GM19438 (cell line): Measurements from ENCODE around the gene SHPK.

ENCODE experiments used
- ATAC-seq: cut with Tn5 transposase; IDR thresholded peaks from one replicate; pipeline ENCODE4 v1.9.1; 2021; ENCODE audit warnings: low read depth; ENCODE audit not compliant: unreplicated experiment

The SHPK gene, protein sequence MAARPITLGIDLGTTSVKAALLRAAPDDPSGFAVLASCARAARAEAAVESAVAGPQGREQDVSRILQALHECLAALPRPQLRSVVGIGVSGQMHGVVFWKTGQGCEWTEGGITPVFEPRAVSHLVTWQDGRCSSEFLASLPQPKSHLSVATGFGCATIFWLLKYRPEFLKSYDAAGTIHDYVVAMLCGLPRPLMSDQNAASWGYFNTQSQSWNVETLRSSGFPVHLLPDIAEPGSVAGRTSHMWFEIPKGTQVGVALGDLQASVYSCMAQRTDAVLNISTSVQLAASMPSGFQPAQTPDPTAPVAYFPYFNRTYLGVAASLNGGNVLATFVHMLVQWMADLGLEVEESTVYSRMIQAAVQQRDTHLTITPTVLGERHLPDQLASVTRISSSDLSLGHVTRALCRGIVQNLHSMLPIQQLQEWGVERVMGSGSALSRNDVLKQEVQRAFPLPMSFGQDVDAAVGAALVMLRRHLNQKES

DNA sequence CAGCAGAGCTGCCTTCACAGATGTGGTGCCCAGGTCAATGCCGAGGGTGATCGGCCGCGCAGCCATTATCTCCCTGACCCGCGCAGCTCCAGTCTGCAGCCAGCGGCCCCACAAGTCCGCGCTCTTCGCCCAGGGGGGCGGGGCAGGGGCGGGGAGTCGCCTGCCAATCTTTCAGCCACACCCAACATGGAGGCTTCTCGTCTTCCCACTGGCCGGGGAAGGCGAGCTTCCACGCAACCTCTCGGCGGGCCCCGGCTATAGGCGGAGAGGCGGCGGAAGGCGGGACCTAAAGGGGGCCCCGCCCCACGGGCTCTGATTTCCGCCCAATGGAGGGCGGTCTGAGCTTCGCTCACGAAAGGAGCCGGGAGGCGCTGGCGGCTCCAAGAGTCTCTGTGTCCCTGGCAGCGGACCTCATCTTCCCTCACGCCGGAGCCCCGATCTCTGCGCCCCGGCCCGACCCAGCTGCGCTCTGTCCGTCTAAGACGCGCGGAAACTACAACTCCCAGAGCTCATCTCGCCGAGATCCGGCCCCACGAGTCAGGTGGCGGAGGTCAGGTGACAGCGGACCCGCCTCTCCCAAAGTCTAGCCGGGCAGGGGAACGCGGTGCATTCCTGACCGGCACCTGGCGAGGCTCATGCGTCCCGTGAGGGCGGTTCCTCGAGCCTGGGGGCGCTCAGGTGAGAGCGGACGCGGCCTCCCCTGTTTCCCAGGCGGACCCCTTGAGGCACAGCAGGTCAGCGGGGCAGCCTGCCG, at the start of gene SHPK, which contains the start of gene CTNS:
Gene SHPK, minus strand, starts transcription at position 97 of the 754 bp plus-strand sequence. Its CDS starts 31 bp downstream, at position 66.
Gene CTNS, plus strand, starts transcription at position 607 of the 754 bp plus-strand sequence. CDS start 3,447 bp downstream, outside the sequence.
- ATAC-seq, result peak; percentile 93

DNA sequence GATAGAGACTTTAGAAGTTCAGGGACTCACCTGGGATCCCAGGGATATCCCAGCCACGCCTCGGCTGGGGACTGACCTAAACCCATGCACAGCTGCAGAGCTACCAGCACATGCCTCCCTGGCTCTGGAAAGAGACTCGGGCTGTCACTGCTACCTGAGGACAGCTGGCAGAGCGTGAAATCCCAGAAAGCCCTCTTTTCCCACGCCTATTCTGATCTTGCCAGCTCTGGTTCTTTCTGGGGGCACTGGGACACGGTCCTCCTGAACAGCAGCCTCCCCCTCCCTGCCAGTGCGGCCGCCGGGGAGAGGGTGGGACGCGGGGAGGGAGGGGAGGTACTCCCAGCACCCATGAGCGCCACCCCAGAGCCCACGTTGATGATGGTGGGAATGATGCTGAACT, 49.1 kb upstream of the SHPK start:
- no peak for ATAC-seq

DNA sequence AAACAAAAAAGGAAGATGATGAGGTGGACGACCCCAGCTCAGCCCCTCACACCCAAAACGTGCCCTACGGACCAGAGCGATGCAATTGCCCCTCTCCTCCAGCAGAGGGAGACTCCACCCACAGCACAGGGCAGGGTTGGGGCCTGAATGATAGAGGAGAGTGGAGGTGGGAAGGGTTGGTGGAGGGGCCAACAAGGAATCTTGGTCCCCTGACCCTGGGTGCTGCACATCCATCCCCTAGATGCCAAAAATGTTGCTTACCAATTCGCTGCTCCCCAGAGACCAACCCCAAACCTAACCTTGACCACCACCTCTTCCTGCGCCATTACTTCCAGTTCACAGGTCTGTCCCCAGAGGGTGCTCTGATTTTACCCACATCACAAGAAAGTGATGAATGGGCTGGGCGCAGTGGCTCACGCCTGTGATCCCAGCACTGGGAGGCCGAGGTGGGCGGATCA, 47.0 kb upstream of the SHPK start:
- ATAC-seq, result no peak

DNA sequence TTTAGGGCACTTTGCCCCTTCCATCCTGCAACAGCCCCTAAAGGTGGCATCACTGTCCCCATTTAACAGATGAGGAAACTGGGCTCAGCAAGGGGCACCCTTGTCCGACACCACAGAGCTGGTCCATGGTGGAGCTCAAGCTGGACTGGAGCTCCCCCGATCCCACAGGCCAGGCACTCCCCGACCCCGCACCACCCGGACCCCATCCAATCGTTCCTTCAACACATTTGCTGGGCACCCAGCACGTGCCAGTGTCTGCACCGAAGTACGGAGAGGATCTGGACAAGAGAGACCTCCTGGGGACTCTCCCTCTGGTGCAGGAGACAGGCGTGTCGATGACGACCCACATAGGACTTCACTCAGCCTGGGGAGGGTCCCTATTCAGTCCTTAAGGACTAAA, 46.0 kb upstream of the SHPK start:
- ATAC-seq, result no peak

DNA sequence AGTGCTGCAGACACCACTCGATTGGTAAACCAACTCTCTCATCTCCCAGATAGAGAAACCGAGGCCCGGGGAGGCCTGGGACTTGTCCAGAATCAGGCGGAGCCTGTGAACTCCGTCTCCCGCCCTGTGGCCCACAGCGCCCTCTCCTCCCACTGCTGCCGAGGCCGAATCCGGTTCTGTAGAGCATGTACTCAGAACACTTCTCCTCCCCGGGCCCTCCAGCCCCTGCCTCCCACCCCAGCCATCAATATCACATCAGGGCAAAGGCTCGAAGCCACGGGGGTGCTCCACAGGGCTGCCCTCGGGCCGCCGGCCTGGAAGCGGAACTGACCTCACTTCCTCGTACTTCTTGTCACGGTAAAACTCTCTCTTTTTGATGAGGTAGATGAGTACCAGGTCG, 45.5 kb upstream of the SHPK start:
- no peak for ATAC-seq

DNA sequence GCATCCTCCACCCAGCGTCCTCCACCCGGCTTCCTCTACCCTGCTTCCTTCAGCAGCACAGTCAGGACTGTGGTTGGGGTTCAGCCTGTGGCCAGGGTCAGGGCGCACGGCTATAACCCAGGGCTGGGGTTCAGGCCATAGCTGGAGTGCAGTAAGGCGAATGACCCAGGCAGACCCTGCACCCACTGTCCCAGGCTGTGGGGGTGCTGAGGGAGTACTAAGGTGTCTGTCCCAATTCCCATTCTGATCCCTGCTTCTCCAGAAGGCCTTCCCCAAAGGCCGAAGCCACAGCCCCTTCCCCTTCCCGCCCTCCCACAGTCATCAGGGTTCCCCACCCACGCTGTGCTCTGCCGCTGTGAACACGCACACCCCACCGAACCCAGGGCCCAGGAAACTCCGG, 45.0 kb upstream of the SHPK start:
- no peak for ATAC-seq

DNA sequence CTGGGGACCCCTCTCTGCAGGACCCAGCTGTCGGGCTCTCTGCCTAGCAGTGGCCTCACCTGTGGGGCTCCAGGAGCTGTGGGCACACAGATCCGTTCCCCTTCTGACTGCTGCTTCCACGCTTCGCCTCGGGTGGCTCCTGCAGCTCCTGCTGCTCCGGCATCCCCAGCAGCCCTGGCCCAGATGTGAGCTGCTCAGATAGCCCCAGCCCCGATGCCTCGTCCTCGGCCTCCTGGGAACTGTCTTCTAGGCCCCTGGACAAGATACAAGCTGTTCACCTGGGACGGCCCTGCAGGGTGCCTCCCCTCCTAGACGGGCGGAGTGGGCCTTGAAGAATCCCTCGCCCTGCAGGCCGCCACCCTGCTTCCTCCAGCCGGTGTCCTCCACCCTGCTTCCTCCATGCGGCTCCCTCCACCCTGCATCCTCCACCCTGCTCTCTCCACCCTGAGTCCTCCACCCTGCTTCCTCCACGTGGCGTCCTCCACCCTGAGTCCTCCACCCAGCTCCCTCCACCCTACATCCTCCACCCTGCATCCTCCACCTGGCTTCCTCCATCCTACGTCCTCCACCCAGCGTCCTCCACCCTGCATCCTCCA, 43.6 kb upstream of the SHPK start:
- no peak for ATAC-seq

DNA sequence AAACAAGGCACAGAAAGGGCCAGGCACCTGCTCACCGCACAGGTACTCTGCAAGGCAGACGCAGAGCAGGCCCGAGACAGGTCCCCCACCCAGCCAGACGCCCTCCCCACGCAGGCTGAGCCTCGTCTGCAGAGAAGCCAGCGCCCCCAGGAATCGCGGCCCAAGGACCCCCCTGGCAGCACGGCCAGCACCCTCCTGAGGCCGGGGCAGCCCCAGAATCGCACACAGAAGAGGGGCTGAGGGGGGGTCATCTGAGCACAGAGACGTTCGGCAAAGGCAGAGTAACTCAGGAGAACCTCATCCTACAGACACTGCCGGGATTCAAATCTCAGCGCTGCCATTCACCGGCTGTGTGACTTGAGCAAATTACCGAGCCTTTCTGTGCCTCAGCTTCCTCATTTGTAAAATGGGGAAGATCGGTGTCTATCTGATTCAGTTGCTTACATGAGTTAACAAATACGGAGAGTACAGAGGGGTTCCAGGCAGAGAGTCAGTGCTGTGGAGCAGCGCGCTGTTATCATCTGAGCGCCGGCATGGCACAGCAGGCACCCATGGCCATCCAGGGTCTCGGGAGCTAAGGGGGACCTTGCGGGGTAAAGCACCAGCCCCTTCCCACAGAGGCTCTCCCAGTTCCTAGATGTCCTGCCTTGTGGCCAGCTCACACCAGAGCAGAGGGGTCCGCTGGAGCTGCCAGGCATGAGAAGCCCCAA, 42.9 kb upstream of the SHPK start:
- ATAC-seq, result no peak

DNA sequence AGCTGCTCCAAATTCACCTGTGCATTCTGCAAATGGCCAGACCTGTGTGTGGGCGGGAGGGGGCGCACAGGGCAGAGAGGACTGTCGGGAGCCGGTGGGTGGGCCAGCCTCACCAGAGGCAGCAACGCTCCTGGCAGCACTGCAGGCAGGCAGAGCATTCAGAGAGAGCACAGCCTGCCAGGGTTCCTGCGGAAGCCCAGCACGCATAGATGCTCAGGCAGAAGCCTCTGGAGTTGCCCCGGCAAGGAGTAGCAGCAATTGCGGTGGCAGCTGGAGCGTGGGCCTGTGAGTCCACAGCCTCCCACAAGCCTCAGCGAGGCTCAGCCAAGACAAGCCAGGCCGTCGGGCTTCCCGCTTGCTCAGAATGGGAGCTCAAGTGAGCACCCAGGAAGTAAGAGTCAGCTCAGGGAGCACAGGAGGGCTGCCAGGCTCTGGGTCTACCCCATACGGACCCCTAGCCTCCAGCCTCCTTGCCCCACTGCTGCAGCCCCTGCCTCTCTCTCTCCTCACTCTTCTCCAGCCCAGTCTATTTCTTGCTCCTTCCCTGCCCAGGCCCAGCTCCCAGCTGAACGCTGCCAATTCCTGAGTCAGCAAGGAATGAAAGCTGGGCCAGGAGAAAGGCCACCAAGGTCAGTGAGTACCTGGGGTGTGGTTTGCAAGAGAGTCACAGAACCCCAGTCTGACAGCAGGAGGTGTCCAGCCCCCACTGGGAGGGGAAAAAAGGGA, 42.2 kb upstream of the SHPK start:
- ATAC-seq, result no peak

DNA sequence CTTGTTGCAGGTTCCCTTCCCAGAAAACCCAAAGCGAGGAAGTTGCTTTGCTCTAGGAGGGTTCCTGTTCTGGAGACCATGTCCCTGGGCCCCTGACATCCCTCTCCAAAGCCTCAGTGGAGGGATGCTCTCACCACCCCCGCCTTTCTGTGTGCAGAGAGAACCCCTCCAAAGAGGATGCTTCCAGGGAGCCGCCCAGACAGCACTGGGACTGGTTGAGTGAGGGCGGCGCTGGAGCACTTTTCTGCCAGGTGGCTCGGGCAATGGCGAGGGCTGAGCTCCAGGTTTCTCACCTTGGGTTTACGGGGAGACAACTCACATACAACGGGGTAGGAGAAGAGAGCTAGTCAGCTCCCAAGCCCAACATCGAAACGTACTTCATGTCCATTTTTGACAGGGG, 39.8 kb upstream of the SHPK start:
- ATAC-seq, result no peak

DNA sequence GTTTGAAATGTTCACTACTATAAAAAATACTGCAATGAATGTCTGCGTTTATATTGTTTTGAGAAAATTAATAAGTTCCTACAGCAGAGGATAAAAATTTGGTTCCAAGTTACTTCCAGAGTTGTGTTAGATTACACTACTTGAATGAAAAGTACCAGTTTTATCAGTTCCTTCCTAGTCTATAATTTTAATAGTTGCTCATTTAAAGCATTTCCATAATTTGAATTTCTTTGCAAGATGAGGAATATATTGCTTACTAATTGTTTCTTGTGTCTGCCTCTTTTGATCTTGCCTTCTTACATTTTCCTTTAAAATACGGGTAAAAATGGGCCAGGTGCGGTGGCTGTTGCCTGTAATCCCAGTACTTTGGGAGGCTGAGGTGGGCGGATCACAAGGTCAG, 36.5 kb upstream of the SHPK start:
- ATAC-seq, result no peak

DNA sequence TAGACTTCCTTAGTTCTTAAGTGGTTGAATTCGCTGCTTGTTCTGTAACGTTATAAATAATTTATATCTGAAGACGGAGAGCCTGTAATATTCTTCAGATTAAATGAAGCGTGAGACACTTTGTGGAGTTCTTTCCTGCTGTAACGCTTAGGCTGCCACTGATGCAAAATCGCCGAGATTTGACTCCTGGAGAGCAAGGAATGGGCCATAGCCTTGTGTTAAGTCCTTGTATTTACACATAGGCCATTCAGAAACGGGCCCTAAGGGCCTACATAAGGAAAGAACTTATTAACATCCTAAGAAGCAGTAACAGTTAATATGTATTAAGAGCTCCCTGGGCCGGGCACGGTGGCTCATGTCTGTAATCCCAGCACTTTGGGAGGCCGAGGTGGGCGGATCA, 33.5 kb upstream of the SHPK start:
- ATAC-seq, result no peak

DNA sequence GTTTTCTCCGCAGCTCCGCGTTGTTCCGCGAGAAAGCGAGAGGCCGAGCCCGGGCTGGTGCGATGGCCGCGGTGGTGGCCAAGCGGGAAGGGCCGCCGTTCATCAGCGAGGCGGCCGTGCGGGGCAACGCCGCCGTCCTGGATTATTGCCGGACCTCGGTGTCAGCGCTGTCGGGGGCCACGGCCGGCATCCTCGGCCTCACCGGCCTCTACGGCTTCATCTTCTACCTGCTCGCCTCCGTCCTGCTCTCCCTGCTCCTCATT, 33.0 kb upstream of the SHPK start:
- ATAC-seq, result peak; percentile 6

DNA sequence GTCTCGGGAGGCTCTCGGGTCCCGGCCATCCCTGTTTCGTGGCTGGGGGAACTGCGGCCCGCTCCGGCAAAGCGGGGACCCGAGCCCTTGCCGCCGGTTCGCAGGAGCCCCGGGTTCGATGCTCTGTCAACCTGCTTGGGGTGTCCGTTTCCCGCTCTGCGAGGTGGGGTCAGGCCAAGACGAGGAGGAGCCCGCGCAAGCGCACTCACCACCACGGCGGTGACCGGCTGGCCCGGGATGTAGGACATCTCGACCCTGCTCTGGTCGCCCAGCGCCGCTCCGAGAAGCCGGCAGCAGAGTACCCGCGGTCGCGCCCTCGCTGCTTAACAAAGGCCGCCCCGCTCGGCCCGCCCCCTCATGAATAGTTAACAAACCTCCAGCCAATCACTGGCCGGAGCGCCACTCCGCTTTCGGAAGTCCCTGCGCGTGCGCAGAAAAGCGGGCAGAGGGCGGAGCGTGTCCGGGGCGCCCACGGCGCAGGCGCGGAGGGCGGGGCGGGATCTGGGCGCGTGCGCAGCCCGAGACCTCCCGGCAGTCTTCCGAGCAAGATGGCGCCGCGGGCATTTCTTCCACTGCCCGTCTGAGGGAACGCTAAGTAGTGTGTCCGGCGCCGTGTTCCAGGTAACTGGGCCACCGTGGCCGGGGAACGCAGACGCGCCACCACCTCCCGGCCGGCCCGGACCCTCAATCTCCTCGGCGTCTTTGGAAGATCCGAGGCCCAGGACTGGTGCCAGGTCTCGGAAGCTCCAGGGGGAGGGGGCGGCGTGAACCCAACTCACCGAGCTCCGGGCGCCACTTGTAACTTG, 32.4 kb upstream of the SHPK start, which contains the start of the genes EMC6 and TAX1BP3:
Gene EMC6, plus strand, starts transcription at position 534 of the 806 bp plus-strand sequence. CDS start 335 bp downstream, outside the sequence.
Gene TAX1BP3, minus strand, starts transcription at position 300 of the 806 bp plus-strand sequence. Its CDS starts 52 bp downstream, at position 248.
- ATAC-seq, result peak; percentile 77

DNA sequence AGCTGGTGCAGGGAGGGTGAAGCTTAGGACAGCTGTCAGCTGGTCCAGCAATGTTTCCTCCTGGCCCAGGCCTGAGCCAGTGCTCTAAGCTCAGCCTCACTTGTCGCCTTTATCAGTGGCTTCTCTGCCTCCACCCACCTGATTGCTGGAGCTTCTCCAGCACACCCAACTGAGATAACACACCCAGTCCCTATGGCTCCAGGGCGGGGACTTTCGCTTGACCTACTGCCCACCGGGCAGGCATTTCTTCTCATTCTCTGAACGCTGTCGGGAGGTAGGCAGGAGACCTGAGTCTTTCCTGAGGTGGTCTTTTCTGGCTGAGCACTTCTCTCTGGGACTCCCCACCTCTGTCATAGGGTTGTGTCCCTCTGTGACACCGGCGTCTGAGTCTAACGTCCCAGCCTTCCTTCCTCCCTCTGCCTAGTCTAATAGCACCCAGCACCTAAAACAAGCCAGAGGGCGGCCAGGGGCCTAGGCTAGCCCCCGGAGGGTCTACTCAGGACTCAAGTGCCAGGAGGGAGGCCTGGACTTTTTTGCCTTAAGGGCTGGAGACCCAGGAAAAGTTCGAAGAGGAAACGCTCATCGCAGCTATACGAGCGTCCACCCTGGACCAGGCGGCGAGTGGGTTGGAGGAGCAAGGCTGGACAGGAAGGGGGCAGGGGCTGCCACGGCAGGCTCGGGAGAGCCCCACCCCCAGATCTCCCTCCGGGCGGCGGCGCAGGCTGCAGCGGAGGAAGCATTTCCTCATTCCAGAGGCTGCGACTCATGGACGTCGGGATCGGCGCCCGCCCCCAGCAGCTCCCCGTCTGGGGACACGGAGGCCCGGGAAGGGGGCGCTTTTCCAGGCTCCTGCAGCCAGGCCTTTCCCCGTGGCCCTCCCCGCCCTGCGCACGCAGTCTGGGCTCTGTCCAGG, 31.6 kb upstream of the SHPK start:
- peak; percentile 18 for ATAC-seq

DNA sequence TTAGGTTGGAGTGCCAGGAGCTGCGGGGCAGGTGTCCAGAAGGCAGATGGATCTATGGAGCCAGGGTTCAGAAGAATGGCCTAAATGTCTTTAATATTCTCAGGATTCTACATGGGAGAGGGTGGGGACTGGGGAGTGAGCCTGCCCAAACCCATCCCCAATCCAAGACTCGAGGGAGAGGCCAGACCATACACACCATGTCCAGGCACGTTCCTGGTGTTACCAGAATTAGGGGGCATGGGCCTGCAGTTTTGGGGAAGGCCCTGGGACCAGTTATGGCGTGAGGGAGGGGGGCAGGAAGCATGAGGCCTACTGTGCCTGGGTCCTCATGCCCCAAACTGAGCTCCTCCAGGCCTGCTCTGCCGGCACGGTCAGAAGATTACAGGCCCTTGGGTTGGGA, 30.5 kb upstream of the SHPK start:
- no peak for ATAC-seq

DNA sequence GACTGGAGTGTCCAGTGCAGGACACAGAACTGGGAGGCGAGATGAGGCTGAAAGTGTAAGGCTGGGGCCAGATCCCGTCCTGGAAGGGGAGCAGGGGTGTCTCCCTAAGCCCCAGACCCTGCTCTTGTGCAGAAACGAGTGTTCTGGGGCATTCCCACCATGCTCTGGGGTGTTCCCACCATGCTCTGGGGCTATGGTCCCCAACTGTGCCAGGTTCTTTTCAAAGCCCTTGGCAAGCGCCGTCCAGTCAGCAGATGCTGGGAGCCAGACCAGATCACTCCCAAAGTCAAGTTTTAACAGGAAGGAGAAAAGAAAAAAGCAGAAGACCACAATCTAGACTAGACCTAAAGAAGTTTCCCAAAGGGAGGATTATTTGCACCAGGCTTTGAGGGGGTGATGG, 29.8 kb upstream of the SHPK start:
- no peak for ATAC-seq
